Measurements from ENCODE around the gene RASD1. TPM values are rescaled to one million over a fixed set of nuclear protein-coding genes. Genes with fewer than 3 reads are reported as not detected.

The RASD1 gene
- total RNA-seq, 2 experiments from 2014 or later: 0.29 to 0.42 TPM

DNA sequence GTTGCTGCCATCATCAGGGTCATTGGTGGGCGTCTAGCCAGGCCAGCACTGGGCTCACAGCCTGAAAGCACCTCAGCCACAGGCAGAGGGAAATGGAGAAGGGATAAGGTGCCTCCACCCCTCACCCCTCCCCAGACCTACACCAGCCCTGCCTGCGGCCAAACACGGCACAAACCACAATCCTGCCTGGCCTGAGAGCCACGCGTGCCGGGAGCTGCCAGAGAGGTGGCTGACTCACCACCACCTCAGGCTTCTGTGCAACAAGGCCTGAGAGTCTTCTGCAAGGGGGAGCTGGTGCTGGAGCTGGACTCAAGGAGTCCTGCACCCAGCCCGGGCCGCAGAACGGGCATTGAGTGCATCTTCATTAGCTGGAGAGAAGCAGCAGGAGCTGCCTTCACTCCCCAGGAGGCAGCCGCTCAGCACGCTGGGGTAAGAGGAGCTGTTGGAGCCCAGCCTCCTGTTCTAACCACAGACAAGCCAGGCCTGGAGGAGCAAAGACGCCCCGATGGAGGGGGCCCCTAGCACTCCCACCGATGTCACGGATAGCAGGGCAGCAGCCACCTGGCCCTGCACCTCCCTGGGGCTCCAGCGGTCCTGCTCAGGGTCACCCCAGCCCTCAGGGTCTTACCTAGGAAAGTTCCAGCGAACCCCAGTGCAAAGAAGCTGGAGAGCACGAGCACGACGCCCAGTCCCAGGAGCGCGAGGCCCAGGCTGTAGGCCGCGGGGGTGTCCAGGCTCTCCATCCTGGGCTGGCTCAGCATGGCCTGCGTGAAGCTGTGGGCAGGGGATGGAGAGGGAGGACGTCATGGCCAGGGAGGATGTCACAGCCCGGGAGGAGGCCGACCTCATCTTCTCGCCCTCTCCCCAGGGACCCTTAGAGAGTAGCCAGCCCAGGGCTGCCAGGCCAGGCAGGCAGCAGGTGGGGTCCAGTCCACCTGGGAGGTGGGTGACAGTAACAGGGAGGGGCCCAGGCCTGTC is 16.0 kb upstream of the RASD1 start:
- H3K36me3 Mint-ChIP-seq (ENCODE audit: low read depth): no peaks in the 10 kb centered on the region
- POLR2A ChIA-PET: interaction anchor here (0.6 kb wide), 1 partner anchor 26 kb away, joined by 5 read pairs; no protein-coding TSS in a partner anchor
- no peaks in the 10 kb centered on the region for H3K27me3 Mint-ChIP-seq
- H3K27ac Mint-ChIP-seq: no peak overlapping the region
- no peak for DNase-seq
- no peaks in the 10 kb centered on the region for H3K9me3 Mint-ChIP-seq
- H3K4me3 Mint-ChIP-seq: no peak overlapping the region
- CTCF ChIA-PET: interaction anchor here (0.5 to 6.3 kb wide), 3 partner anchors 15 to 37 kb away, joined by 3 to 35 read pairs (median 3); partner anchors contain the start of gene RASD1
- H3K4me1 Mint-ChIP-seq: peaks cover 2% of the 10 kb centered on the region

DNA sequence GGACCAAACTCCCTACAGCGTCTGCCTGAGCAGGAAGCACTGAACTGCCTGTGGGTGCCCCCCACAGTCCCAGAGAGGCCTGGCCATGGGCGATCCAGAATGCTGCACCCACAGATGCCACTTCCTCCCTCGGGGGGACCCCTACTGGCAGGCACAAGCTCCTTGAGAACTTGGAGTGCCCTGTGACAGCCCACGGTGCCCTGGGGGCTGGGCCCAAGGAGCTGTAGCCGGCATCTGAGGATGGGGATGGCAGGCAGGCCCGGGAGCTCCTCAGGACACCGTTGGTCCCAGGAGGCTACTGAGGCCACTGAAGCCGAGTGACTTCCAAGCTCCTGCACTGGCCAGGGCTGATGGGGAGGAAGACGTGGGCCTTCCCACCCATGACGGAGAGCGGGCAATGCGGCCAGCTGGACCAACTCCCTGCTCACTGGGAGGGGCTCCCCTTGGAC is 15.1 kb upstream of the RASD1 start:
- no peaks in the 10 kb centered on the region for H3K9me3 Mint-ChIP-seq
- POLR2A ChIA-PET: no interaction called here
- CTCF ChIA-PET: interaction anchor here (1.0 to 6.3 kb wide), 2 partner anchors 14 to 38 kb away, joined by 3 to 35 read pairs; partner anchors contain the start of gene RASD1
- no peak overlapping the region for H3K4me3 Mint-ChIP-seq
- no peak overlapping the region for H3K27ac Mint-ChIP-seq
- H3K27me3 Mint-ChIP-seq: no peaks in the 10 kb centered on the region
- DNase-seq: no peak
- no peaks in the 10 kb centered on the region for H3K36me3 Mint-ChIP-seq (ENCODE audit: low read depth)
- peaks cover 2% of the 10 kb centered on the region for H3K4me1 Mint-ChIP-seq

DNA sequence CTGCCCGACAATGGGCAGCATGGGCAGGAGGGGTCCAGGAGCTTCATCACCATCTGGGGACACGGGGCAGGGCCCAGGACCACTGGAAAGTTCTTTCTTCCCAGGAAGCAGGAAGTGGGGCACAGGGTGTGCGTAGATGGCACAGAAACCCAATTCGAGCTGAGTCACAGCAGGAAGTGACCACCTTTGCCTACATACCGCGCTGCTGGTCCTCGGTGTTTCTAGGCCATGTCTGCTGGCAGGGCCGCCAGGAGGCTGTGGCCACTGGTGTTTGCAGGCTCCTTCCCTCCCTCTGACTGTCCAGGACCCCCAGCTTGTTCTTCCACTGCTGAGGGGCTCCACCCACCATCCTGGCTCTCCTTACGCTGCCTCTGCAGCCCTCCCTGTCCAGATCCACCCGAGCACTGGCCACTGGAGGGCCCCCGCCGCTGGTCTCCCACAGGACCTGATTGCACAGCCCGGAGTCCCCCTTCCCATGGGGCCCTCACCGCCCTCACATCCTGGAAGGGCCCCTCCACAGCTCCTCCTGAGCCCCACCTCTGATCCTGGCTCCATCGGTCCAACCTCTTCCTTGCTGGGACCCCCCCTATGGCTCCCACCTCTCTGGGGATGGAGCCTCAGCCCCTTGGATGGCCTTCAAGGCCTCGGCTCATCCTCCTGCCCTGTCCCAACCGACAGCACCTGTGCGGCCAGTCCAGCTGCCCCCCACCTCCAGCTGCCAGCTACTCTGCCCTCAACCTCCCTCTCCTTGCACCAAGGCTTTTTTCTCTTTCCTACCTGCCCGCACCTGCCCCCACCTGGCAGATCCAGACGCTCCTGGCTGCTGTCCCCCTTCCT is 14.5 kb upstream of the RASD1 start:
- CTCF ChIA-PET: interaction anchor here (6.3 kb wide), 1 partner anchor 14 kb away, joined by 35 read pairs; the partner anchor contains the start of gene RASD1
- POLR2A ChIA-PET: no interaction called here
- Mint-ChIP-seq H3K9me3 (no peaks in the 10 kb centered on the region), H3K36me3 (ENCODE audit: low read depth) (no peaks in the 10 kb centered on the region), H3K4me3 (no peak overlapping the region), H3K27me3 (no peaks in the 10 kb centered on the region), H3K4me1 (peaks cover 2% of the 10 kb centered on the region), H3K27ac (no peak overlapping the region)
- no peak for DNase-seq

DNA sequence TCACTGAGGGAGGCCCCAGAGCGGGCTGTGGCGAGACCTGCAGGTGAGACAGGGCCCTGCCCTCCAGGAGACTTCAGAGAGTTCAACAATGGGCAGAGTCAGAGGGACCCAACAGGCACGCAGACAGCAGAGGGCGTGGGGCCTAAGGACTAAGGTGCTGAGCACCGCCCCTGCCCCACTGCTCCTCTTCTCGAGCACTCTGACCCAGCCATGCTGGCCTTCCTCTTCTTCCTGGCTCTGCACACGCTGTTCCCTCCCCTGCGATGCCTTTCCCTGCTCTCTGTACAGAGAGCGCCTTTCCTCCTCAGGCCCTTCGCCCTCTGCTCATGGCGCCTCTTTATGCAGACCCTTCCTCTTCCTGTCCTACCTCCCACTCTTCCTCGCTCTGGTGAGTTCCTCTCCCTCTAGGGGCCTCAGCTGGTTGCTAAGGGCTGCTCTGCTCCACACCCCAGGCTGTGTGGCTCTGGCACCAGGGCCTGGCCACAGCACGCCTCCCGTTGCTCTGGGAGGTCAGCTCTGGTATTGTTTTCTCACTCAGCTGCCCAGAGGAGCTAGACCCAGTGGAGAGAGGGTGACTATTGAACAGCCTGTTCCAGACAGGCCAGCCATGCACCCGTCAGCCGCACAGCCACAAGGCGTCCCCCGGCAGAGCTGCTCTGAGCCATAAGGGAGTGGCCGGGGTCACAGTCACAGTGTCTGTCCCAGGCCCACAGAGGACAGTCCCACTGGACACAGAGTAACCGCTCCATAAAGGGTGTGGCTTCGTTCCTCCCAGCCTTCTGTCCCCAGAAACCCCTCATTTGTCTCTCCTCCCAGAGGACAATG is 13.6 kb upstream of the RASD1 start:
- no peak overlapping the region for H3K4me3 Mint-ChIP-seq
- no peaks in the 10 kb centered on the region for H3K36me3 Mint-ChIP-seq (ENCODE audit: low read depth)
- CTCF ChIA-PET: interaction anchor here (6.3 kb wide), 1 partner anchor 13 kb away, joined by 35 read pairs; the partner anchor contains the start of gene RASD1
- peaks cover 2% of the 10 kb centered on the region for H3K4me1 Mint-ChIP-seq
- no peaks in the 10 kb centered on the region for H3K27me3 Mint-ChIP-seq
- H3K27ac Mint-ChIP-seq: no peak overlapping the region
- DNase-seq: no peak
- no peaks in the 10 kb centered on the region for H3K9me3 Mint-ChIP-seq
- POLR2A ChIA-PET: no interaction called here

DNA sequence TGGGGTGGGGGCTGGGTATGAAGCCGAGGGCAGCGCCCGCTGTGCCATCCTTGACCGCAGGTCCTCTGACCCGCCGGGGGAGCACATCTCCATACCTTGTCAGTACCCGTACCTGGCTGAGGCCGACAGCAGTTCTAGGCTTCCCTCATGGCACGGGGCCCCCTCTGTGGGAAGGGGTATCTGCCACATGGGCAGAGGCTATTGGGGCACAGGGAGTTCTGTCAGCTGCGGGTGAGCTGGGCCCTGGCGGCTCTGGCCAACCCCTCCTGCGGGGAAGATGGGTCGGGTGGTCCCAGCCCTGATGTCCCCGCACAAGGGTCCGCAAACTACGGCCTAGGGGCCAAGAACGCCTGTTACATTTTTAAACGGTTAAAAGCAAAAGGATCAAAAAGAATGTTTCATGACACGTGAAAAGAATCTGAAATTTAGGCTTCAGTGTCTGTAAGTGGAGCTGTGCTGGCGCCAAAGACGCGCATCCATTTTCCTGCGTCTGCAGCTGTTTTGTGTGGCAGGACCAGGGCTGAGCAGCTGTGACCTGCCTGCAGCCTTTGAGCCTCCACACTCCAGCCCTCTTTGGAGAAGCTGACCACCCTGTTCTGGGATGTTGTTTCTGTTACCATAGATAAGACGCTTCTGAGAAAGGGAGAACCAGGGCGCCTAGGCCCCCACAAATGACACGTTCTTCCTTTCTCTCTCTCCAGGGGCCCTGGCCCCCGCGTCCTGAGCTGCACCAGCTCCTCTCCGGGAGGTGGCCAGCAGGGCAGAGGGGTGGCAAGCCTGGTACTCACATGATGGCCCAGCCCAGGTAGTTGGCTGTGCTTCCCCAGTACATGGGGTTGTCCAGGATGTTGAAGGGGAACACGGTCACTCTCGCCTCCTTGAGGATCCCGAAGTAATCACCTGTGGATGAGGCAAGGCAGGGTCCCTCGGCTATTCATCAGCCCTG is 12.7 kb upstream of the RASD1 start:
- POLR2A ChIA-PET: no interaction called here
- no peaks in the 10 kb centered on the region for H3K9me3 Mint-ChIP-seq
- no peaks in the 10 kb centered on the region for H3K36me3 Mint-ChIP-seq (ENCODE audit: low read depth)
- H3K27ac Mint-ChIP-seq: no peak overlapping the region
- no peaks in the 10 kb centered on the region for H3K27me3 Mint-ChIP-seq
- no peak overlapping the region for H3K4me3 Mint-ChIP-seq
- peaks cover 2% of the 10 kb centered on the region for H3K4me1 Mint-ChIP-seq
- CTCF ChIA-PET: interaction anchor here (6.3 kb wide), 1 partner anchor 12 kb away, joined by 35 read pairs; the partner anchor contains the start of gene RASD1
- no peak for DNase-seq

DNA sequence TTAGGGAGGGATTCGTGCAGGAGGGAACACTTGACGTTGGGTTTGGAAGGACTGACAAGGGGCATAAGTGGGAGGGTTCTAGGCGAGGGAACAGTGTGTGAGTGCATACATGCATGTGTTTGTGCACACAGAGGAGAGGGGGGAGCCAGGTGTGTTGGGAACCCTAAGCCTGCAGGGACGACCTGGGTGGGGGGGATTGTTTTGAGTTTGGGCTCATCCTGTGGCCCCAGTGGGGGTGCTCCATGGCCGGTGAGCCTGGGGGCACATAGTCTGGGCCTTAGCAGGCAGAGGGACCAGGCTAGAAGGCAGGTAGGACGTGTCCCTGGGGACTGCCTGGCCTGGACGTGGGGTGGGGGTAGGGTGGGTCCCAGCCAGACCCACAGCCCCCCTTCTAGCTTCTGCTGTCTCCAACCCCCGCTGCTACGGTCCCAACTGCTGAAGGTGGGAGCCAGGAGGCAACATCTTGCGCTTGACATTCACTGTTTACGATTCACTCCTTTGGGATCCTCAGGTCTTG is 11.9 kb upstream of the RASD1 start:
- POLR2A ChIA-PET: no interaction called here

DNA sequence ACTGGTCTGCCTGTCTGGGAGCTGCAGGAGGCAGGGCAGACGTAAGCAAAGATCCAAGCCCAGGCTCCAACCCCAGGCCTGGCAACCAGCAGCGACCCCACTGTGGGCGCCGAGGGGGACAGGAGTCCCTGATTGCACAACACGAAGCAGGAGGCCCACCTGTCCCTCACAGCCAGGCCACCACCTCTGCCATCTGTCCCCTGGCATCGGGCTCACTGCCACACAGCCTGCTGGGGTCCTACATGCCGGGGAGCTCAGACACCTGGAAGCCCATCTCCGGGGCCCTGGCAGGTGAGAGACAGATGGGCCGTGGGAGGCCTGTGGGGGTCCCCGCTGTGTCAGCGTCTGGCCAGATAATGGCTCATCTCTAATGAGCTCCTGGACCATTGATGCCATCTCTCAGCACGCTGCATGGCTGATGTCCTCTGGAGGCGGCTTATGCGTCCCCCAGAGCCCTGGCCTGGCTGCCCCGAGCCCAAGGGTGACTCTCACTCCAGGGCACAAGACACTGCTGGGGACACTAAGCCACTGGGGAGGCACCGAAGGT is 11.3 kb upstream of the RASD1 start:
- Mint-ChIP-seq H3K4me3 (no peak overlapping the region), H3K9me3 (no peaks in the 10 kb centered on the region)
- POLR2A ChIA-PET: no interaction called here

More for the DNA sequence above, 11.9 kb upstream of the RASD1 start:
- Mint-ChIP-seq H3K4me1 (peaks cover 2% of the 10 kb centered on the region), H3K9me3 (no peaks in the 10 kb centered on the region), H3K4me3 (no peak overlapping the region), H3K36me3 (ENCODE audit: low read depth) (no peaks in the 10 kb centered on the region), H3K27ac (no peak overlapping the region), H3K27me3 (no peaks in the 10 kb centered on the region)
- no peak for DNase-seq
- CTCF ChIA-PET: interaction anchor here (3.3 to 6.3 kb wide), 2 partner anchors 11 kb away, joined by 20 to 35 read pairs; partner anchors contain the start of gene RASD1

DNA sequence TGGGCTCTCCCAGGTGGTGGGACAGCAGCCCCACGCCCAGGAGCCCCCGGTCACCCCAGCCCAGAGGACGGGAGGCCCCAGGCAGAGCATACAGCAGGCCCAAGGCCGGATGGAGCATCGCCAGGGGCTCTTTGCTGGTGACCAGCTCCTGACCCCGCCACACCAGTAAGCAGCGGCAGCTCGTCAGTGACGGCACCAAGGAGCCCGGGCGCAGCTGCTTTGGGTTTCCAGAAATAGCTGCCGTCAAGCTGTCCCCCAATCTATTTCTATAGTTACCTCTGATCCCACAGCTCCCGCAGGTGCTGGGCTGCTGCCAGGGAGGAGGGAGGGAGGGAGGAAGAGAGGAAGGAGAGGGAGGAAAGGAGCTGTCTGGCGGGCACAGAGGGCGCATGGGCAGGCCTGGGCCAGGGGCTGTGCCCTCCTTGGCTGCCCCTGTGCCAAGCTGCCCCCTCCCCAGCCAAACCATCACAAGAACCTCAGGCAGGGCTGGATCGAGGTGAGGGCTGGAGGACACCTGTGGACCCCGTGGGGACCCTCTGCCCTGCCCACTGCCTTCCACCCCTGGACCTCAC is 10.8 kb upstream of the RASD1 start:
- Mint-ChIP-seq H3K4me1 (peaks cover 2% of the 10 kb centered on the region), H3K27ac (no peak overlapping the region), H3K36me3 (ENCODE audit: low read depth) (no peaks in the 10 kb centered on the region), H3K9me3 (no peaks in the 10 kb centered on the region), H3K27me3 (no peaks in the 10 kb centered on the region), H3K4me3 (no peak overlapping the region)
- no peak for DNase-seq
- CTCF ChIA-PET: interaction anchor here (0.5 to 3.3 kb wide), 3 partner anchors 10 to 513 kb away, joined by 3 to 20 read pairs (median 3); partner anchors contain the start of gene RASD1
- POLR2A ChIA-PET: no interaction called here

More for the DNA sequence above, 11.3 kb upstream of the RASD1 start:
- H3K4me1 Mint-ChIP-seq: peaks cover 2% of the 10 kb centered on the region
- DNase-seq: no peak
- H3K27ac Mint-ChIP-seq: no peak overlapping the region
- H3K27me3 Mint-ChIP-seq: no peaks in the 10 kb centered on the region
- CTCF ChIA-PET: interaction anchor here (0.5 to 3.3 kb wide), 3 partner anchors 11 to 513 kb away, joined by 3 to 20 read pairs (median 3); partner anchors contain the start of gene RASD1
- H3K36me3 Mint-ChIP-seq (ENCODE audit: low read depth): no peaks in the 10 kb centered on the region

DNA sequence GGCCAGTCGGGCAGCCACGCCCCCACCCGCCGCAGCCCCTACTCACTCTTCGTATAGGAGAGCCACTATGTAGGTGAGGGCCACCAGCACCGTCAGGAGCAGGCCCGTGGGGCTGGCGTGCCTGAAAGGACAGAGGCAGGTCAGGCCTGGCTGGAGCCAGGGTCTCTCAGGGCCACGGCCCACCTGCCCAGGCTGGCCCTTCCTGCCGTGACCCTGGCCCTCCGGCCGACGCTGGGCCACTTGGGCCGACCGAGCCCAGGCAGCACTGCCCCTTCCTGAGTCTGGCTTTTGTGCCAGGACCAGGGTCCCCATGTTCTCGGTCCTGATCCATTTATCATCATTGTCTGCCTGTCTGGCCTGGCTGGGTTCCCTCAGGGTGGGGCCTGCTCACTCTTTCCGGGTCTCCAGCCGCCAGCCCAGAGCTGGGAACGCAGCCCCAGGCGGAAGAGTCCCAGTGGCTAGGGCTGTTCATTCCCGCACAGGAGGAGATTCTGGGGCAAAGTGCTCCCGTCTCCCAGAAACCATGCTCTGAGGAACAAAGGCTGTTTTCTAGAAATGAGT is 10.1 kb upstream of the RASD1 start:
- H3K27ac Mint-ChIP-seq: no peak overlapping the region
- CTCF ChIA-PET: interaction anchor here (3.3 kb wide), 1 partner anchor 9 kb away, joined by 20 read pairs; the partner anchor contains the start of gene RASD1
- peaks cover 2% of the 10 kb centered on the region for H3K4me1 Mint-ChIP-seq
- POLR2A ChIA-PET: no interaction called here
- H3K36me3 Mint-ChIP-seq (ENCODE audit: low read depth): no peaks in the 10 kb centered on the region
- no peaks in the 10 kb centered on the region for H3K9me3 Mint-ChIP-seq
- no peaks in the 10 kb centered on the region for H3K27me3 Mint-ChIP-seq
- no peak for DNase-seq
- no peak overlapping the region for H3K4me3 Mint-ChIP-seq

DNA sequence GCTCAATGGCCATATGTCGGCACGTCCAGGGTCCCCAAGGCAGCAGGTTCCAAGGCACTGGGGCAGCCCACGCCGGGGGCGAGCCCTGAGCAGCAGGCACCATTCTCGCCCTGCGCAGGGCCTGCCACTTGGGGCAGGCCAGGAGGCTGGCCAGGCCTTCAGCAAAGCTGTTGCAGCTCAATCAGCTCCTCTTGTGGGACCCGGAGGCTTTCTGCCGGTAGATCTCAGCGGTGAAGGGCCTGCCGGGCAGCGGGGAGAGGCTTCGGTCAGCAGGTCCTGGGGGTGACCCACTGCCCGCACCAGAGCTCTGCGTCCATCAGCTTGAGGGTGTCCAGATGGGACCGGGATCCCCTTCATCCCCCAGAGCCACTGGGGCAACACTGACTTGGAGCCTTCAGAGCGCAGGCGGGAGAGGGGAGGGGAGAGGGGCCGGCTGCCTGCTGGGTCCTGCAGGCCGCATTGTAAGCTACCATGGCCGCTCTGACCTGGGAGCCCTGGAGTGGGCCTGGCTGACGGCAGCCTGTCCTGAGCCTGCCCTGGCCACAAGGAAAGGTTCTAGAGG is 9.5 kb upstream of the RASD1 start:
- DNase-seq: no peak
- no peaks in the 10 kb centered on the region for H3K9me3 Mint-ChIP-seq
- no peaks in the 10 kb centered on the region for H3K36me3 Mint-ChIP-seq (ENCODE audit: low read depth)
- CTCF ChIA-PET: interaction anchor here (0.7 to 3.3 kb wide), 2 partner anchors 9 to 149 kb away, joined by 3 to 20 read pairs; partner anchors contain the start of gene RASD1
- H3K4me3 Mint-ChIP-seq: no peak overlapping the region
- POLR2A ChIA-PET: no interaction called here
- H3K27me3 Mint-ChIP-seq: no peaks in the 10 kb centered on the region
- H3K4me1 Mint-ChIP-seq: peaks cover 2% of the 10 kb centered on the region
- no peak overlapping the region for H3K27ac Mint-ChIP-seq

All from activated CD4-positive, alpha-beta T cell treated with anti-CD3 and anti-CD28 coated beads, Interleukin-2, amount 10 ng/mL, durations not matched to agents 7 days and 5 days (primary cell).